IPS DF 4.7 (cell line): ENCODE measurements around the gene GPR87.

Experiments used
- DNase-seq: peaks from one replicate; pipeline ENCODE4 v3.0.0-alpha.2; 2013; ENCODE audit warnings: low spot score; ENCODE audit errors: extremely low read depth

Gene GPR87, protein sequence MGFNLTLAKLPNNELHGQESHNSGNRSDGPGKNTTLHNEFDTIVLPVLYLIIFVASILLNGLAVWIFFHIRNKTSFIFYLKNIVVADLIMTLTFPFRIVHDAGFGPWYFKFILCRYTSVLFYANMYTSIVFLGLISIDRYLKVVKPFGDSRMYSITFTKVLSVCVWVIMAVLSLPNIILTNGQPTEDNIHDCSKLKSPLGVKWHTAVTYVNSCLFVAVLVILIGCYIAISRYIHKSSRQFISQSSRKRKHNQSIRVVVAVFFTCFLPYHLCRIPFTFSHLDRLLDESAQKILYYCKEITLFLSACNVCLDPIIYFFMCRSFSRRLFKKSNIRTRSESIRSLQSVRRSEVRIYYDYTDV

DNA sequence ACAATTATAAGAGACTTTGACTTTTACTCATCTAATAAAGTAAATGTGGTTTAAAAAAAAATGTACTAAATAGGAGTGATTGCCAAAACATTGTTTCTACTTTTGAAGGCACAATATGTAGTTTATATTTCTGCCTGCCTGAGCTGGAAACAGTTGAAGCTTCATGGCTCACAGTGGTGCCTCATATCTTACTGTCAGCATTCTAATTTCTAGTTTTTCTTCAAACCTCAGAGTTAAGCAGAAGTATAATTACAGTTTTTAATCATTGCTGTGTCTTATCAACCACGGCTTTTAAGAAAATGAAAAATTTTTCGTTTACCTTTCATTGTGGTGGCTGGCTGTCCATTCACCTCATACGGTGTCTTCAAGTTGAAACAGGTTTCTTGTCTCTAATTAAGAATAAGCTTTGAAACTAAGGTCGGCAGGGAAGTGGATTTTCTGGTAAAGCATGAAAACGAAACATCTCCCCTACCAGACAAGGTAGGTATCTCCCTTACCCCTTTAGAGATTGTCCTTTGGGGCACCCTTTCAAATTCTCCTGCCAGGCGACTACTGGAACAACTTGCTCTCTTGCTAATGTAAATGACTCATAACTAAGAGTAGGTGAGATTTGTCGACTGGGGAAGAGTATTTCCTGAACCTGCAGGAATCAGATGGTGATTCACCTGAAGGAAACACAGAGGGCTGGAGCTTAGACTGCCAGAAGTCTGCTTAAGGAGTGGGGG lies at the start of gene GPR87:
Gene GPR87 (minus strand): TSS at position 554 of the 725 bp plus-strand sequence. CDS start 16,720 bp downstream, outside the sequence.
- no peak for DNase-seq

DNA sequence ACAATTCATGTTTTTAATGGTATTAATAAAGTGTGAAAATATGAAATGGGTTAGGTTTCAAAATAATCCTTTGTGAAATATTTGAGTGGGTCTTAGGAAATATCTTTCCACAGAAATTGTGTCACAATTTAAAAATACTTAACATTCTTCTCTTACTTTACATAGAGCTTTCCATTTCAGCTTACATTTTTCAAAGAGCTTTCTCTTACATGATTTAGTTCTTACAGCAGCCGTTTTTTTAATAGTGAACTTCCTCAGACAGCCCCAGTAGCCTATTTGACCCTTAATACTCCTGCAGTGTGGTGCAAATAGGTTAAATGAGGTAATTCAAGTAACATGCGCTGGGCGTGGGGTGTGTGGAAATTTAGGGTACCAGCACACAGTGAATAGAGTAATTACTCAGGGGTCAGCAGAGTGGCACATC lies 46.1 kb upstream of the GPR87 start:
- DNase-seq, result no peak

DNA sequence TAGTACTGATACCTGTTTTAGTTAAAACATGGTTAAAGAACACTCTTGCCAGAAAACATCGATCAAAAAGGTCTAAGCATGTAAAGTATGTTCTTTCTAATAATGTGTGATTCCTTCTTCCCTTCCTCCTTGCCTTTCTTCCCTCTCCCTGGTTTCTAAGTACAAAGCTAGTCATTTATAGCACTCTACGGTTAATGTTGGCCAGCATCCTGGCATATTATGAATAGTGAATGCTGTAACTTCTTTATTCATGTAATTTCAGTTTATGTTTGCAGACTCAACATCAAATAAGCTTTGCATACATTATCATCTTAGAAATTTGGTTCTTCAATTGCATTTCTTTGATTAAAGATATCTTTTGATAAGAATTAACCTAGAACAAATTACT lies 40.8 kb upstream of the GPR87 start:
- no peak for DNase-seq

DNA sequence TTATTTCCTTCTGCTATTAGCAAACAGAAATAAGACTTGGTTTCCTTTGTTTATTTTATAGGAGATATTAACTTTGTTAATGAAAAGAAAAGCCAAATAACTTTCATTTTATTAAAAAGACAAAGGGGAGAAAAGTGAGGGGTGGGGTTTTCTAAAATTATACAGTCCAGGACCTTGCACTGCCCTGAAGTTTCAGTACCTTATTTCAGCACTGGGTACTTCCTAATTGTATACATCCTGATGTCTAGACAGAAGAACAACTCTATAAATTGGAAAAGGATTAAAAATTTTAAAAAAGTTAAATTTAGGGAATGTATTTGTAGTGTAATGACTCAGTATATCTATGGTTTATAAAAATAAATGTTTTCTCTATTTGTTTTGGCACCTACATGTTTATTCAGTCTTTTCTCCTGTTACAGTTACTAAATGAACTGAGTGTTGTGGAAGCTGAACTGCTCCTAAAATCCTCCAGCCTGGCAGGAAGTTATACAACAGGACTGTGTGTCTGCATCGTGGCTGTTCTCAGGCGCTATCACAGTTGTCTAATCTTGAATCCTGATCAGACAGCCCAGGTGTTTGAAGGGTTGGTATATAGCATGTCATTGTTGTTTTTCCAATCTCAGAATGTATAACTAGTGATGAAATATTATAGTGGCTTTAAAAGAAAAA lies 40.3 kb upstream of the GPR87 start:
- no peak for DNase-seq

DNA sequence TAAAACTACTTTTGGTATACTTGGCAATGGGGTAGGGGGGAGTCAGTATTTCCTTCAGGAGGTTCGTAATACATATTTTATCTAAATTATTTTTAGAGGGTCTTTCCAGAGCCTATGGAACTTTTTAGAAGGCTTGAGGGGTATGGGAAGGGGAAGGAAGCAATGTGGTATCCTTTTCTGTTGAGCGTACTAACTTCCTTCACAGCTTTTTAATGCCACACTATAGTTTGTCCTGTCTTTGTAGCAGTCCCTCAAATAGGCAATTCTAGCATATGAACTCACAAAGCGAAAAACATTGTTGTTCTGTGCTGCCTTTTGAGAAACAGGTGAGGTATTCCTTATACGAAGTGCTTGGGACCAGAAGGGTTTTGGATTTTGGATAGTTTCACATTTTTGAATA lies 35.0 kb upstream of the GPR87 start:
- no peak for DNase-seq

DNA sequence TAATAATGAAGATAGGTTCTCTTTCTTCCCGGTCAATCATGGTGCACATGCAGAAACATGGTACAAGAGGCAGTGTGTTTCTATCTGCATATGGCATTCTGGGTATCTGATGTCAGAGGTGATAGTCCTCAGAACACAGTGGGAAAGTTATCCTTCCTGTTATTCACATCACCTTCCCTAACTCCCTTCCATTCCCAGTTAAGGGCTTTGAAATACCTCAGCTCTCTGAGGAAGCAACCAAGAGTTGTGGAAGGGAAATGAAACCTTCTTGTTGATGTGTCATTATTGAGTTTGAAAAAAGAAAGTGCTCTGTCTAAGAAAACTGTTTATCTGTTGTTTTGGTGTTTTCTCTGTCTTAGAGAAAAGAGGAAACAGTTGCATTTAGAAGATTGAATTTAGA lies 34.6 kb upstream of the GPR87 start:
- DNase-seq, result no peak

DNA sequence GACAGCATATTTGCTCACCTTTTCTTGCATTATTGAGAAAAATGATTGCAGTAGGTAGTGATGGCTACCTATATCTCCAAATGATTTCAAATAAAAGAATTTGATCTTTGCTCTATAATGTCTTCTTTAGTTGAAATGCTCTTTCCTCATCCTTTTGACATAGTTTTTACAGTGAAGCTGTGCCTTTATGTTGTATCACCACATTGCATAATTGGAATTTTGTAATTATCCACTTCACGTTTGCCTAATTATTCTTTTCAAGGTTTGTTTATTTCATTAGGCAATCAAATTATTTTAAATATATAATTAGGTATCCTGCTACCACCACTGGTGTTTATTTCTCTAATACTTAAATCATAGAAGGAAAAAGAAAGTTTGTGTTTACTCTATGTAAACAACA lies 34.0 kb upstream of the GPR87 start:
- DNase-seq, result no peak

DNA sequence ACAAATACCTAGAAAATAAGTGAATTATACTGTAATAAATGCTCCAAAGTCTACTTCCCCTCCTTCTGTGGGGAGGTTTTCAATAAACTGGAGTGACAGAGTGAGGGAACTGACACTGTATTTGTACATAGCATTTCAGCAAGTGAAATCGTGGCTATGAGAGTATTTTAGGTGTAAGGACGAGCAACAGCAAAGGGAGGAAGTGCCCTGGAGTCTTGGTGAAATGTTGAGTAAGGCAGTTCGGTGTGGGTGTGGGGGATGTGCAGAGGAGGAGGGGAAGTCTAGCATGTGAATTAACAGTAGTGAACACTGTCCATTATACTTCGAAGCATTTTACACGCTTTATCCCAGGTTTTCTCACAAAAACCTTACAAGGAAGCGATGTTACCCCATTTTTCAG lies 30.8 kb upstream of the GPR87 start:
- DNase-seq, result no peak

DNA sequence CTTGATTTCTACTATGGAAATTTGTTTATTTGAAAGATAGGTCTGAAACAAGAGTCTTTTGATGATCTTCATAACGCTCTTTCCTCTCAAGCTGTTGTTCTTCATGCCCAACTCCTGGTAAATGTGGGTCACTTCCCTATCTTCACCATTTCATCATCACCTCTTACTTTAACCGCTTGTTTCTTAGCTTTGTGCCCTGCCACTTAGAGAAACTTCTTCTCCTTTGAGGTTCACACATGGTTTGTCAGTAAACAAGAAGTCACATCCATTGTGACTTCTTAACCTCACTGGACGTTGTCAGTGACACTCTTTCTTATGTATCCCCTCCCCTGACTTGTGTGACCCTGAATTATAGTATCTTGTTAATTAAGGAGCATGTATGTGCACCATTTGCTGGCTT lies 29.7 kb upstream of the GPR87 start:
- no peak for DNase-seq

DNA sequence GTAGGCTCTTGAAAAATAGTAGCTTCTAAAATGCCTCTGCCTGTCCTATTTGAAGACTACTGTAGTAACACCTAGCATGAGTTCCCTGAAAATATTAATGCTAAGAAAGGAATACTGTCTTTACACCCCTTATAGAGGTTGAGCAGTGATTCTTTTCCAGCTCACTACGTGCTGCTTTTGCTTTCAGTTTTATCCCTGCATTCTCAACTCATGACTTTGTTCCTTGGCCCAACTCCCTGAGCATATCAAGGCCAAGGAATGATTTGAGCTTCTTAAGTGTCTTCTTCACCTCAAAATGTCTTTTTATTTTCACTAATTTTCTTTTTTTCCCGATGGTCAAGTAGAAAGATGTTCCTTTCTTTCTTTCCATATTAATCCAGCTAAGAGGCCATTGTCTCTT lies 29.2 kb upstream of the GPR87 start:
- DNase-seq, result no peak

DNA sequence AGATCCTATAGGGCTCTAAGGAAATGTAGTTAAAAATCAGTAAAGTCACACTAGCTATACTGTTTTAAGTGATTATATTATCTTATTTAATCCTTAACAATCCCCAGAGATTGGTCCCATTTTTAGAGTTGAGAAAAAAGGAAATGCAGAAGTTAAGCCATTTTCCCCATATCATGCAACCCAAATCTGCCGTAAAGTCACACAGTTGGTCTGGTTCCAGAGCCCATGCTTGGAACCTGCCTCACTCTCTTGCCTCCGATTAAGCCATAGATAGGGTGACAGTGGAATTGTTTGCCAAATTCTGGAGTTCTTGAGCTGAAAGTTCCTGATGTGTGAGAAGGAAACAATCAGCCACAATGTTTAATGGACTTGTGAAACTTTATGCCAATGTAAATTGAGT lies 15.1 kb upstream of the GPR87 start:
- DNase-seq, result no peak

DNA sequence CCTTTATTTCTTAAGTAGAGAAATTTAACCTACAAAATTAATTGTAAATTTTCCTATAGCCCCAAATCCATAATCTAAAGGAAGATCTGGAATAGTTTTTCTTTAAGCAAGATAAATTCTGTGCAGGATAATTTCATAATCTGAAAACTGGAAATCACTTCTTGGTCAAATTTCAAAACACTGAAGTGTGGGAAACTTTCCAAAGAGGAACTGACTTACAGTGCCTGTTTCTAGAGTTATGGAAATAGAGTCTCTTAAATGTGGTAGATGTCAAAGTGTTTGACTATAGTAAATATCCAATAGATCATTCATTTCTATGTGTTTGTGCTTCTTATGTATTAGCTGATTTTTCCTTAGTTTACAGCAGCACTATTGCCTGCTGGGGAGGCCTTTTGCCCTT lies 14.3 kb upstream of the GPR87 start:
- no peak for DNase-seq

DNA sequence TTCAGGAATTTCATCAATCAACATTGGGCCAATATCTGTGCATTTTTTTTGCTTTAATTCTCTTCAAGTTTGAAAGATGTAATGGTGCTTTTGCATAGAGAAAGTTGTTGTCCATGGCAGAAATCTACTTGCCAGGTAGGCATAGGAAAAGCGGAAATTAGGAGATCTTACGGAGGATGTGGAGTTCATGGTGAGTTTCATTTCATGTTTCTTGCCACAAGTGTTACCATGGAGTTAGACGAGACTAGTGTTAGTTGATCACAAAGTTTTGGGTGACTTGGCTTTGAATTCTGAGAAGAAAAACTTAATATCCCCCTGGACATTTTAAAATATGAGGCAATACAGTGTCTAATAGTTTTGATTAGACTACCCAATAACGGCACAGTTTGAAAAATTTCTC lies 13.8 kb upstream of the GPR87 start:
- DNase-seq, result no peak

DNA sequence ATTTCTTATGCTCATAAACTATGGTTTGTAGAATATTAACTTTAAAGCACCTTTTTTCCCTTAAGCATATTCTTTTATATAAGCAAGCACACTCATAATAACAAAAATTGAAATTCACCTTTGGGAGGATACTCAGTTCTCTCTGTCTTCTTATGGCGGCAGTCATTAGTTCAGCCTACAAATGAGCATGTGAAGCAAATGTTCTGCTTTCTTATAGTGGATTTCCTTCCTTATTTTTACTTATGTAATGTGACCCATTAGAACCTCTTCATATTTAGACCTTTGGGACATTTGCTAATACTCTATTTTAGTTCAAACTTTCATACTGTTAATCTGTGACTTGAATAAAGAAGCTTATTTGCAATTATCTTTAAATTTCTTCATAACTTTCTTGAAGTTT lies 12.7 kb upstream of the GPR87 start, which contains the start of gene P2RY13:
Gene P2RY13 (minus strand): TSS at position 187 of the 400 bp plus-strand sequence. CDS start 21 bp downstream, at position 166.
- no peak for DNase-seq

DNA sequence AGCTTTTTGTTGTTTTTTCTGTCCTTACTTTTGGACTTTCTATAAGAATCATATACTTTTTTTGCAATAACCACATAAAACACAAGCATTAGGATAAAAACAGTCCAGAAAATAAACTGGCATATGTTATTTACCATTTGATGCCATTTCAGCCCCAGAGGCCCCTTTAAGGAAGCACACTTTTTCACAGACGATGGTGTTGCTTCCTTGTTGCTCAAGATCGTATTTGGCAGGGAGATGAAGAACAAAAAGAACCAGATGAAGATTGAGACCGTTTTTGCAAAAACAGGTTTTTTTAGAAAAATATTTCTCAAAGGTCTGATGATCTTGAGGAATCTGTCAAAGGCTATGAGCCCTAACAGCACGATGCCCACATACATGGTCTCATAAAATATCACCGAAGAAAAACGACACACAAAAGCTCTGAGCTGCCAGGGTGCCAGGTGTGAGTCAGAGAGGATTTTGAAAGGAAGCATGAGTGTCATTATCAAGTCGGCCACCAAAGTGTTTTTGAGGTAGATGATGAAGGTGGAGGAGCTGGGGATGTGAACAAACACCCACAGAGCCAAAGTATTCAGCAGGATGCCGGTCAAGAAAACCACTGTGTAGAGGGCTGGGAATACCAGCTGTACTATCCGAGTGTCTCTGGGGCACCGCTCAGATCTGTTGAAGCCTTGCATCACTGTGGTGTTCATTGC lies 11.8 kb upstream of the GPR87 start:
- DNase-seq, result no peak

DNA sequence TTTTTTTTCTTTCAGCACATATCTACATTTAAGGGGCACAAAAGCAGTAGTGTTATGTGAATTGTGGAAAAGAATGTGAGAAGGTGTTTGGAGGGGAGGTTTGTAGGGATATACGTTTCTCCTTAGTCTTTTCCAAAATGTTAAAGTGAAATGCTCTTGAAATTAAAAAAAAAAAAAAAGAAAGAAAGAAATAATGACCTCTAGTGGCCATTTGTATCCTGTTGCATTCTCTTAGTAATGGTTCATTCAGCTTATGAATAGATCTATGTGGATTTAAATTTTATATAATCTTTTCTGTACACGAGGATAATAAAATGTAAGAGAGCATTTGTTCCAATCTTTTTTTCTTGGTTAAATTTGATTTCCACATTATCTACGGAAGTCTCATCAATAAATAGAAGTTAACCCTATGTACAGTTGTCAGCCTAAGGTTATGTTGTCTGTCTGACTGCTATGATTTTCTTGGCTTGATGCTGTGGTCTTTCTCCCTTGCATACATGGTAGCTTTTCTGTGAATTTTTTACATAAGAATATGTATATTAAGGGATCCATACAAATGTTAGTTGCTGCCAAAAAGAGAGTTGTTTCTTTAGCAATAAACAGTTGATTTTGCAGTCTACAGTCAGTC lies 11.1 kb upstream of the GPR87 start:
- no peak for DNase-seq

DNA sequence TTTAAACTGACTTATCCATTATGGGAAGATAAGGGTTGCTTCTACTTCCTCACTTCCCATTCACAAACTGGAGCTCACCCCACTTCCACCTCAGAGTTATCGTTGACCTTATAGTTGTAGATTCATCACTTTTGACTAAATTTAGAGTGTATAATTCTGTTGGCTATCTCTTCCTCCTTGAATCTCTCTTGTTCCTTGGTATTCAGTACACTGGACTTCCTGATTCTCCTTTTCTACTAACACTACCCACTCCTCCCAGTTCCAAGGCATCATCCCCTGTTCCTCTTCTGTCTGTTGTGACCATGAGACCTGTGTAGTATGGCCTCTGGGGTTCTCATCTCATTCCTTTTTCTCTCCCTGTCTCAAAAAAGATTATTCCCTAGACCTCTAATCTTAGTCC lies 5.9 kb upstream of the GPR87 start:
- no peak for DNase-seq

DNA sequence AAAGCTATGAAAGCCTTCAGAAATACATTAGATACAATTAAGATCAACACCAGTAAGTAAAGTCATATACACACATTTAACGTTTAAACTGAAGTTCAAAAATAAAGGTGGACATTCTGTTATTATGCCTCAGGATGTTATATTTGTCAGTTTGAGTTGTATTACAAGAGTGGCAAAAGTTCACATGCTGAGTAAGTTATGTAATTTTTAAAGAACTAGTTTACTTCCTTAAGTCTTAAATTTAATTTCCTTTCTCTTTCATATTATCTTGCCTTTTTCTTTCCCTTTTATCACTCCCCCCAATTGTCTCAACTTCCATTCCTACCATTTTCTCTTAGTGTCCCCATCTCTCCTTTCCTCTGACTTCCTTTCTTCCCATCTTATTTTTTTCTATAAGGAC lies 4.9 kb upstream of the GPR87 start:
- DNase-seq, result no peak

DNA sequence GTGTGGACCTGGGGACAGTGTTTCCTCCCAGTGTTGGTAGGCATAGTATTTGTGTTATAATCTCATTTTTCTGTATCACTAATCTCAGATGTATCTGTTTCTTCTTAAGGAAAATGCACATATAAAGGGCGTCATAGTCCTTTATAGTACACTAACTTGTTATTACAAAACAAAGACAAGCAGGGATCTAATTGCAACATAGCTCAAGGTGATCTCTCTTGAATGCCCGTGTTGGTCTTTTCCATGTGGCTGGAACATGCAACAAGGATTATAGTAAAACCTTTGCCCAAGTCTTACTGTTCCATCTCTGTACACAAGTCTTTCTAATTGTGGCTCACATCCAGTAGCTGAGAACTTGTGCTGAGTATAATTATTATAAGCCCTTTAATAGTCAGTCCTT lies 3.5 kb upstream of the GPR87 start:
- DNase-seq, result no peak

DNA sequence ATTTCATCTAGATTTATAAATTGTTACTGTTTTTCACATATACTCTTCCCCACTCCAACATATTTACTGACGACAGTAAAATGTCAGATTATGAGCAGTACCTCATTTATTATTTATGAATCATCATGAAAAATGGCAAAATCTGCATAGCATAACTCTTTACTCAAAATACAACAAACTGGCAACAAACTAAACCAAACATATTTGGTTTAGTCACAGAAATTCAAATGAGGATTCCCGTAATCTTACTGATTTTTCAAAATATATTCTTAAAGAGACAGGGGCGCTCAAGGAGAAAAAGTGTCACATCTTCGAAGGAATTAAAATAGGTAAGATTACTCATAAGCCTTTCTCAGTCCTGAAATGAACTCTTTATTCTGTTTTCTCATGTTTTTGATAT lies 3.0 kb upstream of the GPR87 start:
- no peak for DNase-seq

DNA sequence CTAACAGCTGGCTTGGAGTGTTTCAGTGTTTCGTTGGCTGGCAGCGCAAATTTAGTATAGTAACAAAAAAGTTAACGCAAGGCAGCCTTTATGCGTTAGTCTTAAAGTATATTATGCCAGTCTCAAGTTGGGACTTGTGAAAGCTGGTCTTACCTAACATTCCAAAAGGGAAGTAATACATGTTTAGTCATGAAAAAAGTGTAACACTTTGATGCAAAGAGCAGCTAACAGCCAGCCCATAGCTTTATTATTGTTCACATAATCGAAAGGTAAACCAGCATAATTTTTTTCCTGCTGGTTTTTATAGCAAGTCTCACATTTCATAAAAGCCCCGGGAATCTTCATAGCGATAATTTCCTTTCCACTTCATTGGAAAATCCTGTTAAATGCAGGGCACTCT lies 2.4 kb upstream of the GPR87 start:
- no peak for DNase-seq
